HAP-1 (cell line): ENCODE data around the gene STEAP1B.

Experiments
- DNase-seq, 2 experiments: peaks; one replicate each; pipeline ENCODE4 v3.0.0-alpha.2; 2016 to 2020; ENCODE audit warnings: low spot score in 2 of 2
- H3K27me3 ChIP-seq: fragments of 250-450 bp; sonication (Bioruptor Pico); 2 replicates; pipeline ENCODE4 v1.5.1; 2020; ENCODE audit warnings: low read depth, mild to moderate bottlenecking, moderate library complexity
- H3K36me3 ChIP-seq: fragments of 250-450 bp; sonication (Bioruptor Pico); replicated peaks from 2 replicates; pipeline ENCODE4 v1.5.1; 2020; ENCODE audit warnings: mild to moderate bottlenecking
- H3K4me1 ChIP-seq: fragments of 250-450 bp; sonication (Bioruptor Pico); 2 replicates; pipeline ENCODE4 v1.5.1; 2020; ENCODE audit warnings: mild to moderate bottlenecking
- H3K4me3 ChIP-seq: fragments of 250-450 bp; sonication (Bioruptor Pico); 2 replicates; pipeline ENCODE4 v1.5.1; 2020; ENCODE audit warnings: mild to moderate bottlenecking, moderate library complexity
- H3K9me3 ChIP-seq: fragments of 250-450 bp; sonication (Bioruptor Pico); 2 replicates; pipeline ENCODE4 v1.5.1; 2020; ENCODE audit warnings: mild to moderate bottlenecking, moderate library complexity
- in situ Hi-C: fragments of 300-500 bp; cut with MboI; formaldehyde crosslinking; loops from 3 replicates; pipeline ENCODE4 v1.14.3; 2020; ENCODE audit warnings: low sequenced_read_pairs, inconsistent platforms, mixed read lengths

The STEAP1B gene

GRCh38 chr7:22425361-22425760 lies 74.6 kb downstream of the STEAP1B start:
- in situ Hi-C loops = no loop called here
- Histone ChIP-seq H3K4me3 (no peak overlapping the region), H3K36me3 (no peaks in the 10 kb centered on the region), H3K4me1 (peaks cover 12% of the 10 kb centered on the region), H3K9me3 (no peaks in the 10 kb centered on the region), H3K27me3 (no peaks in the 10 kb centered on the region)
- no peak for DNase-seq

DNA sequence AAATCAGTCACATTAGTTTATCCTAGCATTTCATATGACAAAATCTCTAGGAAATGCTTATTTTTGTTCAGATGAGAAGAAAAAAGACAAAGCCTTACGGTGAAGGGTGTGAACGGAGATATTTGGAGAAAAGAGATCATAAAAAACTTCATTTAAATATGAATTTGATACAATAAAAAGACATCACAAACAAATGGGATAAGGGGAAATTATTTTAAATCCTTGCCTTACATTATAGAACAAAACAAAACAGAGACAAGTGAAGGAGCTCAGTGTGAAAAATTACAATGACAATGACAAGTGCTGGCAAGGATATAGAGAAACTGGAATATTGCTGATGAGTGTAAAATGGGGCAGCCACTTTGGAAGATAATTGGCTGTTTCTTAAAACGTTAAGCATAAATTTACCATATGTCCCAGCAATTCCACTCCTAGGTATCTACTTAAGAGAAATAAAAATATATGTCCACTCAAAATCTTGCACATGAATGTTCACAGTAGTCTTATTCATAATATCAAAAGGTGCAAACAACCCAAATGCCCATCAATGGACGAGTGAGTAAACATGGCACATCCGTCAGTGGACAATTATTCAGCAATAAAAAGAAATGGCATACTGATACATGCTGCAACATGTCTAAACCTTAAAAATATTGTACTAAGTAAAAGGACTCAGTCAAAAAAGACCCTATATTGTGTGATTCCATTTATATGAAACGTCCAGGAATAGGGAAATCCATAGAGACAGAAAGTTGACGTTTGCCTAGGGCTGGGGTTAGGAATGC lies 77.0 kb downstream of the STEAP1B start:
- peaks cover 12% of the 10 kb centered on the region for H3K4me1 ChIP-seq
- DNase-seq = peak in 1 of 2 experiments; percentile 92
- in situ Hi-C loops = no loop called here
- H3K36me3 ChIP-seq = no peaks in the 10 kb centered on the region; the same call in 1 of the 2 replicates
- H3K27me3 ChIP-seq = no peaks in the 10 kb centered on the region
- no peak overlapping the region for H3K4me3 ChIP-seq
- no peaks in the 10 kb centered on the region for H3K9me3 ChIP-seq

GRCh38 chr7:22420973-22421635 lies 78.9 kb downstream of the STEAP1B start:
- no peaks in the 10 kb centered on the region for H3K9me3 ChIP-seq
- H3K4me1 ChIP-seq = peaks cover 12% of the 10 kb centered on the region
- H3K36me3 ChIP-seq = no peaks in the 10 kb centered on the region; the same call in 1 of the 2 replicates
- DNase-seq = no peak
- in situ Hi-C loops = no loop called here
- H3K27me3 ChIP-seq = no peaks in the 10 kb centered on the region
- no peak overlapping the region for H3K4me3 ChIP-seq

- Histone ChIP-seq H3K36me3 (no peaks in the 10 kb centered on the region; the same call in 1 of the 2 replicates), H3K4me1 (peaks cover 12% of the 10 kb centered on the region), H3K4me3 (no peak overlapping the region), H3K9me3 (no peaks in the 10 kb centered on the region), H3K27me3 (no peaks in the 10 kb centered on the region)
- no peak for DNase-seq
- in situ Hi-C loops = no loop called here
Measured at GRCh38 chr7:22420008-22420407, 80.0 kb downstream of the STEAP1B start.

GRCh38 chr7:22419488-22419887 lies 80.5 kb downstream of the STEAP1B start:
- in situ Hi-C loops = no loop called here
- H3K4me1 ChIP-seq = peaks cover 12% of the 10 kb centered on the region
- no peaks in the 10 kb centered on the region for H3K27me3 ChIP-seq
- H3K4me3 ChIP-seq = no peak overlapping the region
- no peaks in the 10 kb centered on the region for H3K9me3 ChIP-seq
- no peak for DNase-seq
- H3K36me3 ChIP-seq = no peaks in the 10 kb centered on the region; the same call in 1 of the 2 replicates

GRCh38 chr7:22418251-22419046 lies 81.5 kb downstream of the STEAP1B start:
- no peaks in the 10 kb centered on the region; the same call in 1 of the 2 replicates for H3K36me3 ChIP-seq
- no peaks in the 10 kb centered on the region for H3K9me3 ChIP-seq
- H3K4me3 ChIP-seq = no peak overlapping the region
- H3K4me1 ChIP-seq = peaks cover 11% of the 10 kb centered on the region
- in situ Hi-C loops = no loop called here
- DNase-seq = no peak
- no peaks in the 10 kb centered on the region for H3K27me3 ChIP-seq

- Histone ChIP-seq H3K36me3 (no peaks in the 10 kb centered on the region; the same call in 1 of the 2 replicates), H3K4me1 (peaks cover 5% of the 10 kb centered on the region), H3K27me3 (no peaks in the 10 kb centered on the region), H3K4me3 (no peak overlapping the region), H3K9me3 (no peaks in the 10 kb centered on the region)
- no peak for DNase-seq
- in situ Hi-C loops = no loop called here
Measured at GRCh38 chr7:22417841-22418240, 82.1 kb downstream of the STEAP1B start.

GRCh38 chr7:22417349-22417748 lies 82.6 kb downstream of the STEAP1B start:
- Histone ChIP-seq H3K4me3 (no peak overlapping the region), H3K27me3 (no peaks in the 10 kb centered on the region), H3K4me1 (peaks cover 3% of the 10 kb centered on the region), H3K36me3 (no peaks in the 10 kb centered on the region; the same call in 1 of the 2 replicates), H3K9me3 (no peaks in the 10 kb centered on the region)
- in situ Hi-C loops = no loop called here
- no peak for DNase-seq

DNA sequence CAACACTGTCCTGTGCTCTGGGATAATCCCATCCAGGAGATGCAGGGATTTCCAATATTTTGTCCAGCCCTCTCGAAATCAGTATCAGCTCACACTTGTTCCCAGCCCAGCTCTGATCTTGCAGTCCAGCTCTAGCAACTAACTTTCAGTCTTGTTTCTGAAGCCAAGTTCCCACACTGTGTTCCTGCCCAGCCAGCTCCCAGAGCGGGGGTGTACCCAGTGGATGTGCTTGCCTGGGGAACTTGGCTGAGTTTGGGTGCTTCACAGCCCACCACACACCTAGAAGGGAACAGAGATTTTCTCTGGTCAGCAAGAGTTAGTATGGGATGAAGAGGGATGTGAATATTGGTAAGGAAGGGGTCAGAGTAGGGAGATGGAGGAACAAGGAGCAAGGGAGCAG lies 85.6 kb downstream of the STEAP1B start:
- H3K4me1 ChIP-seq = no peaks in the 10 kb centered on the region
- H3K4me3 ChIP-seq = no peak overlapping the region
- H3K36me3 ChIP-seq = no peaks in the 10 kb centered on the region; the same call in 1 of the 2 replicates
- in situ Hi-C loops = no loop called here
- H3K27me3 ChIP-seq = no peaks in the 10 kb centered on the region
- H3K9me3 ChIP-seq = no peaks in the 10 kb centered on the region
- no peak for DNase-seq

DNA sequence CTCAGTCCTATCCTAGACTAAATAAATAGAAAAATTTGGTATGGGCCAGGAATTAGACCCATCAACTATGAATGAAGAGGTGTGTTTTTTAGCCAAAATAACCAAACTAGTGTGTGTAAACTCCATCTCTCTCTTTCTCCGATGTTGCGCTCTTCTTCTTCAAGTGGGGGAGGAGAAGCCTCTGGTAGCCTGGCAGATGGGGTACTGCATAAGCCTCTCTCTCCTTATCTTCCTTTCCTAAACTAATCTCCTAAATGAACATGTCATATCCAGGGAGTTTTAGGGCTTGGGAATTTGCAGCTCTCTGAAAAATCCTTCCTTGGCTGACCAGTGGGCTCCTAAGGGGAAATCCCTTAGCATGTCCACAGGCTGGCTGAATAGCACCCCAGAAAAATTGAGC lies 86.8 kb downstream of the STEAP1B start:
- Histone ChIP-seq H3K4me3 (no peak overlapping the region), H3K9me3 (no peaks in the 10 kb centered on the region), H3K4me1 (no peaks in the 10 kb centered on the region), H3K36me3 (no peaks in the 10 kb centered on the region; the same call in 1 of the 2 replicates), H3K27me3 (no peaks in the 10 kb centered on the region)
- in situ Hi-C loops = no loop called here
- no peak for DNase-seq

- Histone ChIP-seq H3K9me3 (no peaks in the 10 kb centered on the region), H3K36me3 (no peaks in the 10 kb centered on the region), H3K4me1 (no peaks in the 10 kb centered on the region), H3K27me3 (no peaks in the 10 kb centered on the region), H3K4me3 (no peak overlapping the region)
- in situ Hi-C loops = no loop called here
- DNase-seq = peak; percentile 12 to 25
Measured at GRCh38 chr7:22411977-22412693, 87.9 kb downstream of the STEAP1B start.

GRCh38 chr7:22406715-22407114 lies 93.3 kb downstream of the STEAP1B start:
- Histone ChIP-seq H3K4me1 (no peaks in the 10 kb centered on the region), H3K36me3 (no peaks in the 10 kb centered on the region), H3K9me3 (no peaks in the 10 kb centered on the region), H3K27me3 (no peaks in the 10 kb centered on the region), H3K4me3 (no peak overlapping the region)
- in situ Hi-C loops = no loop called here
- DNase-seq = no peak

DNA sequence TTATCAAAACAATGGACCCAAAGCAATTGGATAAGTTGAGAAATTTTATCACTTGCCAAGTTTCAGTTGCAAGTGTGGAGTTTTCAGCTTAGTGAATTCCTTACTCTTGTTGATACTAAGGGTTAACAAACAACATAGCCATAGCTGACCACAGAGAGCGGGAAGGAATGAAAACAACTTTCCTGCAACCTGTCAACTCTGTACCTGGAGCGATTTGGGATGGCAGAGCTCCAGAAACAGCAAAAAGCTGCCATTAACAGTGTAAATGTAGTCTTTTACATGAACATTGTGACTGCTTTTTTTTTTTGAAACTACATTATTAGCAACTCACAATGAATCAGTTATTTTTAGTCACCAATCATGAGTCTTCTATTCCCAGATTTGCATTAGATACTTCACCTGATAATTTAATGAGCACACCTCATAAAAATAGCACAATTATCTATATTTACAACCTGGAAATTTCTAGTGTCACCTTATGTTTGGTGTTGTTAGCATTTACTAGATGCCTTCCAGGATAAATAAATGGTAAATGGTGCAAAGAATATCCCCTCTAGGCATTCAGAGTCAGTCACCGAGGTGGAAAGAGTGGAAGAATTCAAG lies 95.5 kb downstream of the STEAP1B start:
- Histone ChIP-seq H3K27me3 (no peaks in the 10 kb centered on the region), H3K9me3 (no peaks in the 10 kb centered on the region), H3K4me1 (no peaks in the 10 kb centered on the region), H3K4me3 (no peak overlapping the region), H3K36me3 (no peaks in the 10 kb centered on the region)
- DNase-seq = no peak
- in situ Hi-C loops = no loop called here
